MCF 10A (cell line): ENCODE results near the gene PRRC2A. TPM values are rescaled to one million over a fixed set of nuclear protein-coding genes. Genes with fewer than 3 reads are reported as not detected.

Source experiments
- BruUV-seq: library from RNA; stranded (reverse); fragments of 400-500 nt; replicated peaks from 2 replicates; lab custom pipeline; 2021; lab: Mats Ljungman, UMichigan
- CTCF ChIA-PET: fragments of 300-600 bp; sonication (Branson Sonifier 250); formaldehyde crosslinking; extraction: SDS; loops from one replicate; lab custom pipeline; 2021; ENCODE audit warnings: antibody characterized with exemption, inconsistent platforms; lab: Yijun Ruan, JAX
- POLR2A ChIA-PET: fragments of 300-600, 350-650 bp; sonication (Branson Sonifier 250); formaldehyde crosslinking; extraction: SDS; loops from one replicate; lab custom pipeline; 2020; ENCODE audit warnings: antibody characterized with exemption, inconsistent platforms; lab: Yijun Ruan, JAX
- DNase-seq: peaks from one replicate; pipeline ENCODE4 v3.0.0-alpha.2; 2018; ENCODE audit not compliant: unreplicated experiment
- H3K27ac Mint-ChIP-seq: one replicate; pipeline ENCODE4 v1.8.0; 2022; ENCODE audit warnings: mild to moderate bottlenecking, low read depth, mixed read lengths; ENCODE audit not compliant: unreplicated experiment
- H3K27me3 Mint-ChIP-seq: one replicate; pipeline ENCODE4 v1.8.0; 2022; ENCODE audit warnings: mixed read lengths; ENCODE audit not compliant: insufficient read depth, unreplicated experiment
- H3K36me3 Mint-ChIP-seq: one replicate; pipeline ENCODE4 v1.8.0; 2022; ENCODE audit warnings: mild to moderate bottlenecking, moderate library complexity, mixed read lengths; ENCODE audit not compliant: insufficient read depth, unreplicated experiment
- H3K4me1 Mint-ChIP-seq: one replicate; pipeline ENCODE4 v1.8.0; 2022; ENCODE audit warnings: mixed read lengths; ENCODE audit not compliant: insufficient read depth, unreplicated experiment
- H3K4me3 Mint-ChIP-seq: one replicate; pipeline ENCODE4 v1.8.0; 2022; ENCODE audit warnings: mild to moderate bottlenecking, moderate library complexity, mixed read lengths; ENCODE audit not compliant: unreplicated experiment
- H3K9me3 Mint-ChIP-seq: one replicate; pipeline ENCODE4 v1.8.0; 2022; ENCODE audit warnings: mixed read lengths; ENCODE audit not compliant: unreplicated experiment
- CTCF ChIP-seq: fragments of 200-600 bp; IDR thresholded peaks from one replicate; pipeline ENCODE4 v1.8.0; 2022; ENCODE audit warnings: antibody characterized with exemption, mild to moderate bottlenecking; ENCODE audit not compliant: unreplicated experiment
- intact Hi-C: fragments of 100-400 bp; cut with micrococcal nuclease; formaldehyde crosslinking; loops from 2 replicates; pipeline ENCODE4 v1.14.1; 2022
- total RNA-seq: library from RNA; stranded (reverse); gene quantifications from 2 replicates; pipeline ENCODE4 v1.2.3, GENCODE V29; 2022

The PRRC2A gene
- total RNA-seq, 1 experiment from 2014 or later, result 247 TPM

GRCh38 chr6:31597006-31597405, 23.5 kb upstream of the PRRC2A start:
- TF ChIP-seq CTCF, result peak; percentile 28
- intact Hi-C loops, result loop anchor here (5.0 kb wide), 1 partner anchor 200 kb away; no protein-coding TSS in a partner anchor
- CTCF ChIA-PET, result interaction anchor here (0.9 to 10.3 kb wide), 11 partner anchors 15 to 104 kb away, joined by 3 to 215 read pairs (median 4); partner anchors contain the start of genes ATP6V1G2, DDX39B, LST1 and LTB
- BruUV-seq, result no TSS peak
- Mint-ChIP-seq H3K9me3 (no peaks in the 10 kb centered on the region), H3K27me3 (no peaks in the 10 kb centered on the region), H3K4me1 (peaks cover 6% of the 10 kb centered on the region), H3K36me3 (no peaks in the 10 kb centered on the region), H3K4me3 (no peak overlapping the region), H3K27ac (no peak overlapping the region)
- POLR2A ChIA-PET, result interaction anchor here (1.1 to 1.5 kb wide), 3 partner anchors 13 to 54 kb away, joined by 3 to 4 read pairs (median 4); no protein-coding TSS in a partner anchor
- DNase-seq, result peak; percentile 56

- CTCF ChIA-PET, result interaction anchor here (1.5 kb wide), 1 partner anchor 8 kb away, joined by 4 read pairs; no protein-coding TSS in a partner anchor
- Mint-ChIP-seq H3K4me3 (no peak overlapping the region), H3K4me1 (no peaks in the 10 kb centered on the region), H3K36me3 (no peaks in the 10 kb centered on the region), H3K9me3 (no peaks in the 10 kb centered on the region), H3K27me3 (no peaks in the 10 kb centered on the region), H3K27ac (no peak overlapping the region)
- POLR2A ChIA-PET, result no interaction called here
- no peak for DNase-seq
- BruUV-seq, result no TSS peak
- intact Hi-C loops, result no loop called here
- TF ChIP-seq CTCF, result no peak
Measured at GRCh38 chr6:31607317-31607716, 13.2 kb upstream of the PRRC2A start.

DNA sequence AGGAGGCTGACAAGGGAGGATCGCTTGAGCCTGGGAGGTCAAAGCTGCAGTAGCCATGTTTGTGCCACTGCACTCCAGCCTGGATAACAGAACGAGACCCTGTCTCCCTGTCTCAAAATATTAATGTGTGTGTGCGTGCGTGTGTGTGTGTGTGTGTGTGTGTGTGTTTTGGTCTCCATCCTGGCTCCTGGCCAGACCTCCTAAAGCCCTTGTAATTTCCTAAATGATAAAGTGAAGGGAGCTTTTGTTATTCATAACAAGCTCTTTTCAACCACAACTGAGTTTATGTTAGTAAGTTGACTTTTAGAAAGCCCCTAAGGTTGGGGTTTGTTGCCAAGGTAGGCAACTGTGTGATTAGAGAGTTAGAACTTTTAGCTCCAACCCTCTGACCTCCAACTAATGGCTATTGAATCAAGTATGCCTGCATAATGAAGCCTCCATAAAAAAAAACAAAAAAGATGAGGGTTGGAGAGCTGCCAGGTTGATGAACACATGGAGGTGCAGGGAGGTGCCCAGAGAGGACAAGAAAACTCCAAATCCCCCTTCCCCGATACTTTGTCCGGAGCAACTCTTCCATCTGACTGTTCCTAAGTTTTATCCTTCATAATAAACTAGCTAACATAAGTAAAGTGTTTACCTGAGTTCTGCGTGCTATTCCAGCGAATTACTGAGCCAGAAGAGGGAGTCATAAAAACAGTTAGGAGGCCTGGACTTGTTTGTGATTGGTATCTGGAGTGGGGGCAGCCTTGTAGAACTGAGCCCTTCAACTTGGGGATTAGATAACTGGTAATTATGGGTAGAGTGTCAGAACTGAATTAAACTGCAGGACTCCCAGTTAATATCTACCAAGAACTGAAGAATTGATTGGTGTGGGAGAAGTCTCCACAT, 10.8 kb upstream of the PRRC2A start:
- intact Hi-C loops, result no loop called here
- ChIA-PET POLR2A (interaction anchor here (0.7 to 1.0 kb wide), 2 partner anchors 31 to 217 kb away, joined by 4 read pairs; no protein-coding TSS in a partner anchor), CTCF (interaction anchor here (0.5 to 1.5 kb wide), 7 partner anchors 11 to 467 kb away, joined by 3 to 18 read pairs (median 3); partner anchors contain the start of gene ATP6V1G2)
- no TSS peak for BruUV-seq
- no peak overlapping the region for H3K27ac Mint-ChIP-seq
- no peaks in the 10 kb centered on the region for H3K9me3 Mint-ChIP-seq
- no peak for TF ChIP-seq CTCF
- no peaks in the 10 kb centered on the region for H3K27me3 Mint-ChIP-seq
- DNase-seq, result no peak
- H3K36me3 Mint-ChIP-seq, result no peaks in the 10 kb centered on the region
- no peaks in the 10 kb centered on the region for H3K4me1 Mint-ChIP-seq
- no peak overlapping the region for H3K4me3 Mint-ChIP-seq

DNA sequence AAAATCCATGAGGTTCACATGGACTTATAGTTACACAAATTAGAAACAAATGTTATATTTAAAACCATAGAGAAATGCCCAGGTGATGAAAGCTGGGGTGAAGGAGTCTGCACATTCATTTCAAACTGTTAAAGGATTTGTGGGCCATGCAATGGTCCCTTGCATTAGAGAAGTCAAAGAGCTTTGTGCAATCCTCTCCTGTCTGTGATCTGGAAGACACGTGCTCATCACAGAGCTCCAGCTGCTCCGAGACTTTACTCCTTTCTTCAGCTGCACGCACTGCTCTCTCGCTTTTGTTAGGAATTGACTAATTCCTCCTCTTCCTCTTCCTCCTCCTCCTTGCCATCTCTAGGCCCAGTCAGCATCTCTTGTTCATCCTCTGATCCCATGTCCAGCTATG, 9.5 kb upstream of the PRRC2A start:
- CTCF ChIA-PET, result interaction anchor here (0.9 kb wide), 1 partner anchor 12 kb away, joined by 5 read pairs; no protein-coding TSS in a partner anchor
- POLR2A ChIA-PET, result interaction anchor here (0.6 to 1.2 kb wide), 2 partner anchors 11 to 119 kb away, joined by 3 read pairs; no protein-coding TSS in a partner anchor
- no peak for DNase-seq
- Mint-ChIP-seq H3K9me3 (no peaks in the 10 kb centered on the region), H3K27me3 (no peaks in the 10 kb centered on the region), H3K4me3 (no peak overlapping the region), H3K36me3 (no peaks in the 10 kb centered on the region), H3K4me1 (no peaks in the 10 kb centered on the region), H3K27ac (no peak overlapping the region)
- intact Hi-C loops, result no loop called here
- no peak for TF ChIP-seq CTCF
- no TSS peak for BruUV-seq
